ENCODE measurements around the gene TEKT3. TPM values are rescaled to one million over a fixed set of nuclear protein-coding genes. Genes with fewer than 3 reads are reported as not detected.

TEKT3 gene
- polyA plus RNA-seq, 4 donors: 0.95 to 2.3 (median 1.5) TPM

Other genes with a start within 250 kb of the TEKT3 start
- gene PMP22, start 76.3 kb downstream of the TEKT3 start, polyA plus RNA-seq (ENCODE audit: insufficient read length in 4 of 4): 10 to 100 TPM; 56.6 to 66.5 (median 60.8) TPM
- 10 to 100 TPM in 2 of 4 donors, 1 to 10 TPM in 2; 1.9 to 19.3 (median 6.2) TPM for gene CDRT4, start 126.0 kb upstream of the TEKT3 start, polyA plus RNA-seq (ENCODE audit: insufficient read length in 4 of 4)
- gene TVP23C, start 221.9 kb upstream of the TEKT3 start, polyA plus RNA-seq (ENCODE audit: insufficient read length in 4 of 4): 10 to 100 TPM; 13.1 to 24.1 (median 20.7) TPM